ENCODE results near the gene GNAI2.

The GNAI2 gene

GRCh38 chr3:50295553-50296431, 59.8 kb downstream of the GNAI2 start:
- no peak for DNase-seq (ENCODE audit: low read depth in 3 of 3, low spot score in 1 of 3)

GRCh38 chr3:50296721-50297383, 60.8 kb downstream of the GNAI2 start:
- DNase-seq (ENCODE audit: low read depth in 3 of 3, low spot score in 1 of 3) = no peak

- DNase-seq (ENCODE audit: low read depth in 3 of 3, low spot score in 1 of 3) = no peak
These were observed 61.4 kb downstream of the GNAI2 start for GRCh38 chr3:50297384-50297775.

GRCh38 chr3:50297896-50298725, 62.1 kb downstream of the GNAI2 start:
- DNase-seq (ENCODE audit: low read depth in 3 of 3, low spot score in 1 of 3) = no peak

GRCh38 chr3:50298836-50299637, 63.0 kb downstream of the GNAI2 start, which contains the start of the genes HYAL3 and NAA80:
HYAL3 (minus strand) TSS chr3:50299405; CDS start chr3:50295602, 3,803 bp downstream.
NAA80 (minus strand) TSS chr3:50299405; CDS start chr3:50297463, 1,942 bp downstream.
- peak; percentile 97 to 99 (median 98) for DNase-seq (ENCODE audit: low read depth in 3 of 3, low spot score in 1 of 3)

- DNase-seq (ENCODE audit: low read depth in 3 of 3, low spot score in 1 of 3) = no peak
These were observed 63.6 kb downstream of the GNAI2 start for GRCh38 chr3:50299638-50299928.

GRCh38 chr3:50299929-50300680, 64.1 kb downstream of the GNAI2 start:
- no peak for DNase-seq (ENCODE audit: low read depth in 3 of 3, low spot score in 1 of 3)

- no peak for DNase-seq (ENCODE audit: low read depth in 3 of 3, low spot score in 1 of 3)
These were observed 64.8 kb downstream of the GNAI2 start for GRCh38 chr3:50300681-50301254.

GRCh38 chr3:50302095-50303012, 66.3 kb downstream of the GNAI2 start:
- DNase-seq (ENCODE audit: low read depth in 3 of 3, low spot score in 1 of 3) = no peak

- no peak for DNase-seq (ENCODE audit: low read depth in 3 of 3, low spot score in 1 of 3)
These were observed 67.2 kb downstream of the GNAI2 start, which contains the start of gene HYAL1 for GRCh38 chr3:50303013-50303815. HYAL1 (minus strand) TSS chr3:50303574; CDS start chr3:50302956, 618 bp downstream.

- DNase-seq (ENCODE audit: low read depth in 3 of 3, low spot score in 1 of 3) = no peak
These were observed 68.6 kb downstream of the GNAI2 start for GRCh38 chr3:50304601-50305000.
